Measurements from ENCODE around the gene FOXM1.

Gene FOXM1

GRCh38 chr12:2902272-2902880, 25.4 kb upstream of the FOXM1 start:
- Histone ChIP-seq H3K4me3 (no peak overlapping the region), H3K4me2 (no peak overlapping the region), H4K20me1 (peaks cover 0 to 18% (median 0%) of the 10 kb centered on the region in 11 experiments; a peak in 5 of 22 replicates), H3K27ac (no peak overlapping the region), H3K4me1 (peaks cover 0 to 11% (median 8%) of the 10 kb centered on the region in 10 experiments; a peak in 10 of 20 replicates), H3K36me3 (peaks cover 0 to 5% (median 0%) of the 10 kb centered on the region in 11 experiments; a peak in 2 of 22 replicates), H3K9me3 (replicated peaks in 1 of 11) (no peaks in the 10 kb centered on the region), H3K27me3 (no peaks in the 10 kb centered on the region), H3K9ac (no peak overlapping the region)
- TF ChIP-seq Cebpa-rat (IDR thresholded peaks at IDR 0.05): no peak

- H3K4me3 ChIP-seq: no peak overlapping the region
- no peak for TF ChIP-seq Cebpa-rat (IDR thresholded peaks at IDR 0.05)
- no peak overlapping the region for H3K4me2 ChIP-seq
- peaks cover 0 to 8% (median 0%) of the 10 kb centered on the region in 11 experiments; a peak in 3 of 22 replicates for H3K36me3 ChIP-seq
- no peak overlapping the region for H3K27ac ChIP-seq
- H3K9ac ChIP-seq: no peak overlapping the region
- H3K4me1 ChIP-seq: peaks cover 0 to 11% (median 8%) of the 10 kb centered on the region in 10 experiments; a peak in 10 of 20 replicates
- H3K27me3 ChIP-seq: no peaks in the 10 kb centered on the region
- no peaks in the 10 kb centered on the region for H3K9me3 ChIP-seq (replicated peaks in 1 of 11)
- peaks cover 0 to 18% (median 0%) of the 10 kb centered on the region in 11 experiments; a peak in 4 of 22 replicates for H4K20me1 ChIP-seq
Measured at GRCh38 chr12:2900642-2901041, 23.7 kb upstream of the FOXM1 start.

GRCh38 chr12:2897418-2897817, 20.4 kb upstream of the FOXM1 start:
- no peak for TF ChIP-seq Cebpa-rat (IDR thresholded peaks at IDR 0.05)
- H3K27me3 ChIP-seq: no peaks in the 10 kb centered on the region
- H3K9me3 ChIP-seq (replicated peaks in 1 of 11): no peaks in the 10 kb centered on the region
- no peak overlapping the region for H3K4me3 ChIP-seq
- H3K36me3 ChIP-seq: peaks cover 0 to 8% (median 0%) of the 10 kb centered on the region in 11 experiments; a peak in 3 of 22 replicates
- peaks cover 0 to 9% (median 7%) of the 10 kb centered on the region in 10 experiments; a peak in 14 of 20 replicates for H3K4me1 ChIP-seq
- no peak overlapping the region for H3K4me2 ChIP-seq
- no peak overlapping the region for H3K9ac ChIP-seq
- H4K20me1 ChIP-seq: peaks cover 0 to 17% (median 0%) of the 10 kb centered on the region in 11 experiments; a peak in 4 of 22 replicates
- H3K27ac ChIP-seq: no peak overlapping the region

GRCh38 chr12:2895511-2895910, 18.5 kb upstream of the FOXM1 start:
- Histone ChIP-seq H3K9me3 (replicated peaks in 1 of 11) (no peaks in the 10 kb centered on the region), H3K36me3 (peaks cover 0 to 8% (median 0%) of the 10 kb centered on the region in 11 experiments; a peak in 3 of 22 replicates), H3K9ac (no peak overlapping the region), H3K27me3 (no peaks in the 10 kb centered on the region), H3K4me3 (no peak overlapping the region), H4K20me1 (peaks cover 0 to 8% (median 0%) of the 10 kb centered on the region in 11 experiments; a peak in 4 of 22 replicates), H3K4me1 (peaks cover 9 to 20% (median 18%) of the 10 kb centered on the region in 10 experiments), H3K27ac (no peak overlapping the region), H3K4me2 (no peak overlapping the region)
- no peak for TF ChIP-seq Cebpa-rat (IDR thresholded peaks at IDR 0.05)

- Histone ChIP-seq H3K4me1 (peaks cover 13 to 23% (median 22%) of the 10 kb centered on the region in 10 experiments), H3K27ac (no peak overlapping the region), H3K4me2 (no peak overlapping the region), H3K27me3 (no peaks in the 10 kb centered on the region), H3K4me3 (no peak overlapping the region), H3K36me3 (peaks cover 0 to 8% (median 0%) of the 10 kb centered on the region in 11 experiments; a peak in 3 of 22 replicates), H3K9ac (no peak overlapping the region), H4K20me1 (peaks cover 0 to 7% (median 0%) of the 10 kb centered on the region in 11 experiments; a peak in 2 of 22 replicates), H3K9me3 (replicated peaks in 1 of 11) (no peaks in the 10 kb centered on the region)
- TF ChIP-seq Cebpa-rat (IDR thresholded peaks at IDR 0.05): no peak
Measured at GRCh38 chr12:2895051-2895451, 18.1 kb upstream of the FOXM1 start.

- H3K9me3 ChIP-seq (replicated peaks in 1 of 11): no peaks in the 10 kb centered on the region
- H3K4me3 ChIP-seq: no peak overlapping the region
- peaks cover 0 to 7% (median 0%) of the 10 kb centered on the region in 11 experiments; a peak in 3 of 22 replicates for H4K20me1 ChIP-seq
- peaks cover 7 to 26% (median 15%) of the 10 kb centered on the region in 11 experiments; a peak in 20 of 22 replicates for H3K36me3 ChIP-seq
- H3K27ac ChIP-seq: no peak overlapping the region
- H3K9ac ChIP-seq: no peak overlapping the region
- no peaks in the 10 kb centered on the region for H3K27me3 ChIP-seq
- H3K4me1 ChIP-seq: peaks cover 17 to 27% (median 25%) of the 10 kb centered on the region in 10 experiments
- peak overlapping the region in 5 of 11 experiments; percentile 8 to 94 (median 88); a peak in 5 of 22 replicates for H3K4me2 ChIP-seq
- TF ChIP-seq Cebpa-rat (IDR thresholded peaks at IDR 0.05): no peak
Measured at GRCh38 chr12:2893007-2893406, 16.0 kb upstream of the FOXM1 start.

- no peak for TF ChIP-seq Cebpa-rat (IDR thresholded peaks at IDR 0.05)
- Histone ChIP-seq H3K9ac (peak overlapping the region in 1 of 11 experiments; percentile 86; a peak in 2 of 22 replicates), H3K4me1 (peaks cover 17 to 27% (median 25%) of the 10 kb centered on the region in 10 experiments), H3K36me3 (peaks cover 15 to 30% (median 23%) of the 10 kb centered on the region in 11 experiments; a peak in 21 of 22 replicates), H4K20me1 (peaks cover 0 to 12% (median 0%) of the 10 kb centered on the region in 11 experiments; a peak in 3 of 22 replicates), H3K9me3 (replicated peaks in 1 of 11) (no peaks in the 10 kb centered on the region), H3K27me3 (no peaks in the 10 kb centered on the region), H3K4me3 (peak overlapping the region in 2 of 10 experiments; percentile 81 to 90; a peak in 3 of 20 replicates), H3K27ac (no peak overlapping the region), H3K4me2 (peak overlapping the region; percentile 79 to 94 (median 89); a peak in 20 of 22 replicates)
Measured at GRCh38 chr12:2892246-2892645, 15.3 kb upstream of the FOXM1 start.

GRCh38 chr12:2891240-2892053, 14.5 kb upstream of the FOXM1 start:
- TF ChIP-seq Cebpa-rat (IDR thresholded peaks at IDR 0.05): no peak
- H3K27me3 ChIP-seq: no peaks in the 10 kb centered on the region
- H3K27ac ChIP-seq: peak overlapping the region; percentile 26 to 84 (median 72); a peak in 21 of 22 replicates
- H3K9me3 ChIP-seq (replicated peaks in 1 of 11): no peaks in the 10 kb centered on the region
- peaks cover 23 to 34% (median 30%) of the 10 kb centered on the region in 11 experiments; a peak in 21 of 22 replicates for H3K36me3 ChIP-seq
- H3K9ac ChIP-seq: peak overlapping the region; percentile 77 to 90 (median 85)
- peak overlapping the region; percentile 77 to 90 (median 86) for H3K4me3 ChIP-seq
- peaks cover 17 to 27% (median 25%) of the 10 kb centered on the region in 10 experiments for H3K4me1 ChIP-seq
- H3K4me2 ChIP-seq: peak overlapping the region; percentile 79 to 94 (median 89)
- peaks cover 0 to 18% (median 0%) of the 10 kb centered on the region in 11 experiments; a peak in 4 of 22 replicates for H4K20me1 ChIP-seq

Data from BLaER1 treated with 17β-estradiol and CSF1 and Interleukin-3, amounts not matched to agents 10 nM and 100 nM (cell line).